WTC11 (cell line): Measurements from ENCODE around the gene RREB1. TPM values are rescaled to one million over a fixed set of nuclear protein-coding genes. Genes with fewer than 3 reads are reported as not detected.
A peak's percentile ranks its signal among the peaks of the same experiment; 100 is the strongest.

Source experiments
- ATAC-seq: fragments of 200-7000 bp; cut with Tn5 transposase; 2 replicates; pipeline ENCODE4 v1.10.0; 2021; ENCODE audit warnings: mild to moderate bottlenecking, moderate library complexity
- CTCF ChIA-PET: fragments of 300-600 bp; sonication (Branson Sonifier 250); formaldehyde crosslinking; loops from one replicate; lab custom pipeline; 2021; ENCODE audit warnings: antibody characterized with exemption; lab: Charles Lee
- POLR2A ChIA-PET: fragments of 350-600 bp; sonication (Branson Sonifier 250); formaldehyde crosslinking; loops from one replicate; lab custom pipeline; 2021; ENCODE audit warnings: antibody characterized with exemption; lab: Charles Lee
- DNase-seq: peaks from one replicate; pipeline ENCODE4 v3.0.0; 2021; ENCODE audit warnings: low spot score
- H3K27ac Mint-ChIP-seq: 2 replicates; pipeline ENCODE4 v1.8.0; 2021; ENCODE audit warnings: mixed read lengths
- H3K27me3 Mint-ChIP-seq: 2 replicates; pipeline ENCODE4 v1.8.0; 2021; ENCODE audit warnings: low read depth, mild to moderate bottlenecking, moderate library complexity, mixed read lengths
- H3K36me3 Mint-ChIP-seq: 2 replicates; pipeline ENCODE4 v1.8.0; 2021; ENCODE audit warnings: mixed read lengths
- H3K4me1 Mint-ChIP-seq: 2 replicates; pipeline ENCODE4 v1.8.0; 2022; ENCODE audit warnings: mixed read lengths
- H3K4me3 Mint-ChIP-seq: 2 replicates; pipeline ENCODE4 v1.8.0; 2021; ENCODE audit warnings: mild to moderate bottlenecking, moderate library complexity, mixed read lengths
- H3K9me3 Mint-ChIP-seq: 2 replicates; pipeline ENCODE4 v1.8.0; 2021; ENCODE audit warnings: mixed read lengths
- ATF1 ChIP-seq: sonication (generic); formaldehyde crosslinking; IDR thresholded peaks from 2 replicates; pipeline ENCODE4 v1.8.1; 2023; ENCODE audit warnings: mild to moderate bottlenecking, moderate library complexity, missing genetic modification reagents
- E2F4 ChIP-seq: sonication (generic); formaldehyde crosslinking; IDR thresholded peaks from 2 replicates; pipeline ENCODE4 v1.8.1; 2022; ENCODE audit warnings: low read depth, mild to moderate bottlenecking, moderate library complexity, missing genetic modification reagents, borderline replicate concordance
- ELF4 ChIP-seq: sonication (generic); formaldehyde crosslinking; IDR thresholded peaks from 2 replicates; pipeline ENCODE4 v1.8.1; 2022; ENCODE audit warnings: low read depth, mild to moderate bottlenecking, moderate library complexity, missing genetic modification reagents
- ESRRA ChIP-seq: sonication (generic); formaldehyde crosslinking; IDR thresholded peaks from 2 replicates; pipeline ENCODE4 v1.8.1; 2022; ENCODE audit warnings: mild to moderate bottlenecking, missing genetic modification reagents, borderline replicate concordance
- GRHL2 ChIP-seq: fragments of 250-450 bp; sonication (Bioruptor Pico); IDR thresholded peaks from 2 replicates; pipeline ENCODE4 v1.8.0; 2022; ENCODE audit warnings: mild to moderate bottlenecking, moderate library complexity; ENCODE audit not compliant: insufficient replicate concordance, severe bottlenecking
- KAT7 ChIP-seq: sonication (generic); formaldehyde crosslinking; IDR thresholded peaks from 2 replicates; pipeline ENCODE4 v1.8.1; 2023; ENCODE audit warnings: missing genetic modification reagents, mild to moderate bottlenecking, borderline replicate concordance
- NFE2L1 ChIP-seq: sonication (generic); formaldehyde crosslinking; IDR thresholded peaks from 2 replicates; pipeline ENCODE4 v1.8.1; 2023; ENCODE audit warnings: missing genetic modification reagents
- PRRX2 ChIP-seq: fragments of 250-450 bp; sonication (Bioruptor Pico); IDR thresholded peaks from 2 replicates; pipeline ENCODE4 v1.8.0; 2021; ENCODE audit warnings: mild to moderate bottlenecking
- RELA ChIP-seq: sonication (generic); formaldehyde crosslinking; IDR thresholded peaks from 2 replicates; pipeline ENCODE4 v1.8.1; 2022; ENCODE audit warnings: missing genetic modification reagents, mild to moderate bottlenecking, borderline replicate concordance
- ZNF671 ChIP-seq: fragments of 250-450 bp; sonication (Bioruptor Pico); IDR thresholded peaks from 2 replicates; pipeline ENCODE4 v1.8.0; 2021; ENCODE audit warnings: mild to moderate bottlenecking
- total RNA-seq: library from RNA; stranded (reverse); gene quantifications from 3 replicates; pipeline ENCODE4 v1.2.3, GENCODE V29; 2021
- TF ChIP-seq, protein P1 (sequence below): sonication (generic); formaldehyde crosslinking; IDR thresholded peaks from 2 replicates; pipeline ENCODE4 v1.8.0; 2022; ENCODE audit warnings: mild to moderate bottlenecking, missing genetic modification reagents

The RREB1 gene
- total RNA-seq, 1 experiment from 2014 or later = 38.5 TPM

GRCh38 chr6:7112741-7113313, 5.1 kb downstream of the RREB1 start:
- H3K4me1 Mint-ChIP-seq = peaks cover 66% of the 10 kb centered on the region
- peak; percentile 40 for ATAC-seq

GRCh38 chr6:7114744-7115458, 7.1 kb downstream of the RREB1 start:
- Mint-ChIP-seq H3K4me3 (no peak overlapping the region), H3K27me3 (peaks cover 16% of the 10 kb centered on the region), H3K9me3 (no peaks in the 10 kb centered on the region), H3K27ac (0 out of 2 replicates have a peak overlapping the region, but pooled peaks have one; percentile 4), H3K4me1 (peaks cover 77% of the 10 kb centered on the region), H3K36me3 (no peaks in the 10 kb centered on the region)
- POLR2A ChIA-PET = no interaction called here
- no peak for TF ChIP-seq ZNF671 (CRISPR knock-in tag)
- no peak for TF ChIP-seq ESRRA (CRISPR knock-in tag)
- TF ChIP-seq E2F4 (CRISPR knock-in tag) = no peak
- no peak for TF ChIP-seq RELA
- TF ChIP-seq NFE2L1 = no peak
- no peak for TF ChIP-seq ELF4 (CRISPR knock-in tag)
- TF ChIP-seq GRHL2 (CRISPR knock-in tag) = no peak
- TF ChIP-seq PRRX2 = no peak
- ATAC-seq = no peak
- DNase-seq = no peak
- CTCF ChIA-PET = interaction anchor here (0.6 to 1.4 kb wide), 3 partner anchors 90 to 356 kb away, joined by 3 to 4 read pairs (median 3); no protein-coding TSS in a partner anchor

More at GRCh38 chr6:7112741-7113313, 5.1 kb downstream of the RREB1 start:
- H3K27me3 Mint-ChIP-seq = peaks cover 20% of the 10 kb centered on the region
- no peaks in the 10 kb centered on the region for H3K36me3 Mint-ChIP-seq
- CTCF ChIA-PET = no interaction called here
- no peaks in the 10 kb centered on the region for H3K9me3 Mint-ChIP-seq
- peak overlapping the region; percentile 36 for H3K4me3 Mint-ChIP-seq
- DNase-seq = peak; percentile 15
- POLR2A ChIA-PET = interaction anchor here (0.6 to 1.1 kb wide), 2 partner anchors 38 to 518 kb away, joined by 3 to 5 read pairs; no protein-coding TSS in a partner anchor
- no peak for TF ChIP-seq KAT7
- TF ChIP-seq, protein P1, sequence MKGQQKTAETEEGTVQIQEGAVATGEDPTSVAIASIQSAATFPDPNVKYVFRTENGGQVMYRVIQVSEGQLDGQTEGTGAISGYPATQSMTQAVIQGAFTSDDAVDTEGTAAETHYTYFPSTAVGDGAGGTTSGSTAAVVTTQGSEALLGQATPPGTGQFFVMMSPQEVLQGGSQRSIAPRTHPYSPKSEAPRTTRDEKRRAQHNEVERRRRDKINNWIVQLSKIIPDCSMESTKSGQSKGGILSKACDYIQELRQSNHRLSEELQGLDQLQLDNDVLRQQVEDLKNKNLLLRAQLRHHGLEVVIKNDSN = 0 out of 2 replicates have a peak, but pooled peaks have one; percentile 18
- TF ChIP-seq ATF1 (CRISPR knock-in tag) = no peak
- no peak overlapping the region for H3K27ac Mint-ChIP-seq

- no peak for ATAC-seq
- H3K27me3 Mint-ChIP-seq = peaks cover 8% of the 10 kb centered on the region
- H3K9me3 Mint-ChIP-seq = no peaks in the 10 kb centered on the region
- POLR2A ChIA-PET = no interaction called here
- peak overlapping the region; percentile 81 for H3K27ac Mint-ChIP-seq
- H3K4me3 Mint-ChIP-seq = no peak overlapping the region
- DNase-seq = no peak
- H3K4me1 Mint-ChIP-seq = peaks cover 73% of the 10 kb centered on the region
- no peaks in the 10 kb centered on the region for H3K36me3 Mint-ChIP-seq
- TF ChIP-seq ZNF671 (CRISPR knock-in tag) = no peak
- no peak for TF ChIP-seq RELA
- CTCF ChIA-PET = interaction anchor here (0.6 to 1.4 kb wide), 2 partner anchors 90 to 357 kb away, joined by 3 read pairs; no protein-coding TSS in a partner anchor
Observed at GRCh38 chr6:7115543-7116231, 7.9 kb downstream of the RREB1 start.

GRCh38 chr6:7119272-7119801, 11.6 kb downstream of the RREB1 start:
- CTCF ChIA-PET = interaction anchor here (1.0 to 1.4 kb wide), 4 partner anchors 18 to 128 kb away, joined by 3 to 4 read pairs (median 4); no protein-coding TSS in a partner anchor
- Mint-ChIP-seq H3K4me1 (peaks cover 54% of the 10 kb centered on the region), H3K36me3 (peaks cover 11% of the 10 kb centered on the region), H3K27me3 (no peaks in the 10 kb centered on the region), H3K4me3 (no peak overlapping the region)
- POLR2A ChIA-PET = interaction anchor here (0.6 to 1.6 kb wide), 3 partner anchors 10 to 18 kb away, joined by 3 to 4 read pairs (median 4); partner anchors contain the start of gene RREB1
- peak; percentile 29 for ATAC-seq
- TF ChIP-seq E2F4 (CRISPR knock-in tag) = no peak
- TF ChIP-seq, all 79 proteins: peak for 0
- H3K9me3 Mint-ChIP-seq = no peaks in the 10 kb centered on the region
- DNase-seq = no peak
- H3K27ac Mint-ChIP-seq = peak overlapping the region; percentile 30
